ENCODE results near the gene PTPRT. TPM values are rescaled to one million over a fixed set of nuclear protein-coding genes. Genes with fewer than 3 reads are reported as not detected.

Gene PTPRT
- total and polyA plus RNA-seq, 2 of the 4 experiments (the other 2 are of a cell fraction) = not detected

GRCh38 chr20:42855896-42856295 lies 333.8 kb downstream of the PTPRT start:
- Histone ChIP-seq H4K91ac (ENCODE audit: insufficient read depth, low read depth, low read length) (no peak overlapping the region), H2BK5ac (ENCODE audit: low read depth, low read length, poor library complexity, severe bottlenecking) (no peak overlapping the region), H3K18ac (ENCODE audit: low read depth, low read length) (no peak overlapping the region), H3K9ac (ENCODE audit: low read depth, low read length) (no peak overlapping the region), H3K4me1 (ENCODE audit: control insufficient read depth, insufficient read depth, low read length) (no peaks in the 10 kb centered on the region), H3K56ac (ENCODE audit: extremely low read depth, insufficient read depth, low read length) (no peak overlapping the region), H4K5ac (ENCODE audit: low read depth, low read length) (no peak overlapping the region), H4K8ac (ENCODE audit: low read depth in 2 of 2, low read length in 2 of 2) (no peak overlapping the region), H2BK120ac (ENCODE audit: low read depth, low read length) (no peak overlapping the region), H4K20me1 (ENCODE audit: insufficient read depth, low read length) (no peaks in the 10 kb centered on the region), H2BK15ac (ENCODE audit: low read depth, low read length) (no peak overlapping the region), H3K14ac (replicated peaks; ENCODE audit: low read depth, low read length) (no peak overlapping the region), H3K27me3 (ENCODE audit: control insufficient read depth, insufficient read depth, low read length) (no peaks in the 10 kb centered on the region), H3K9me3 (ENCODE audit: control insufficient read depth, insufficient read depth, low read length) (peaks cover 10% of the 10 kb centered on the region), H2BK20ac (ENCODE audit: low read depth, low read length) (no peak overlapping the region), H3K4me3 (ENCODE audit: insufficient read depth, low read depth, low read length) (no peak overlapping the region), H3K4ac (ENCODE audit: low read depth, low read length) (no peak overlapping the region), H3K4me2 (ENCODE audit: low read depth, low read length) (no peak overlapping the region), H3K9me1 (ENCODE audit: insufficient read depth, low read length) (no peaks in the 10 kb centered on the region), H3K79me1 (ENCODE audit: low read depth in 1 of 2, low read length in 2 of 2) (no peaks in the 10 kb centered on the region), H2AK5ac (ENCODE audit: low read depth, low read length) (no peak overlapping the region), H3K23ac (ENCODE audit: low read depth, low read length) (no peak overlapping the region), H2AK9ac (replicated peaks; ENCODE audit: low read depth, low read length, poor library complexity) (no peak overlapping the region), H3K36me3 (ENCODE audit: control insufficient read depth, insufficient read depth, low read length) (no peaks in the 10 kb centered on the region), H3K27ac (ENCODE audit: insufficient read depth, low read length) (no peak overlapping the region), H2AFZ (replicated peaks; ENCODE audit: low read length, poor library complexity) (no peak overlapping the region)
- ChIA-PET POLR2A (ENCODE audit: unreplicated experiment) (no interaction called here), CTCF (no interaction called here)
- dilution Hi-C loops (cut with HindIII; ENCODE audit: low sequenced_read_pairs, unreplicated experiment) = no loop called here
- intact Hi-C loops (cut with micrococcal nuclease) = no loop called here
- ATAC-seq (ENCODE audit: low read depth) (no peak), DNase-seq (no peak)
- in situ Hi-C loops (cut with MboI; ENCODE audit: low sequenced_read_pairs) = no loop called here
- WGBS, 2 experiments (ENCODE audit: extremely low coverage in 2 of 2, insufficient read length in 1 of 2) = no CpG with 5 or more reads among the region's 1 CpG
- BruUV-seq (replicated peaks) = no TSS peak
- TF ChIP-seq POLR2A (IDR thresholded peaks at IDR 0.05; ENCODE audit: low read depth, low read length) = no peak
- TF ChIP-seq CHD1 (IDR thresholded peaks at IDR 0.05; ENCODE audit: low read depth, low read length) = no peak
- no peak for TF ChIP-seq MXI1 (IDR thresholded peaks at IDR 0.05; ENCODE audit: borderline replicate concordance, low read depth, low read length)
- no peak for TF ChIP-seq RCOR1 (IDR thresholded peaks at IDR 0.05; ENCODE audit: insufficient replicate concordance, low read length)
- TF ChIP-seq USF2 (IDR thresholded peaks at IDR 0.05; ENCODE audit: low read depth, low read length) = no peak
- no peak for TF ChIP-seq RFX5 (IDR thresholded peaks at IDR 0.05; ENCODE audit: low read depth, low read length)
- no peak for TF ChIP-seq SMC3 (IDR thresholded peaks at IDR 0.05; ENCODE audit: low read depth, low read length)
- no peak for TF ChIP-seq RAD21 (IDR thresholded peaks at IDR 0.05; ENCODE audit: low read length)

Data from IMR-90 (cell line).